ENCODE data around the gene MIX23.

DNA sequence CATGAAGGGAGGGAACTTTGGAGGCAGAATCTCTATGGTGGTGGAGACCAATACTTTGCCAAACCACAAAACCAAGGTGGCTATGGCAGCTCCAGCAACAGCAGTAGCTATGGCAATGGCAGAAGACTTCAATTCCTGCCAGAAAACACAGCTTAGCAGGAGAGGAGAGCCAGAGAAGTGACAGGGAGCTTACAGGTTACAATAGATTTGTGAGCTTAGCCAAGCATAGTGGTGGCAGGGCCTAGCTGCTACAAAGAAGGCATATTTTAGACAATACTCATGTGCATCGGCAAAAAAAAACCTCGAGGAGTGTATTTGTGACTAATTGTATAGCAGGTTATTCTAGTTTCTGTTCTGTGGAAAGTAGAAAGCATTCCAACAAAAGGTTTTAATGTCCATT, 64.4 kb downstream of the MIX23 start:
- TF ChIP-seq, protein P1, sequence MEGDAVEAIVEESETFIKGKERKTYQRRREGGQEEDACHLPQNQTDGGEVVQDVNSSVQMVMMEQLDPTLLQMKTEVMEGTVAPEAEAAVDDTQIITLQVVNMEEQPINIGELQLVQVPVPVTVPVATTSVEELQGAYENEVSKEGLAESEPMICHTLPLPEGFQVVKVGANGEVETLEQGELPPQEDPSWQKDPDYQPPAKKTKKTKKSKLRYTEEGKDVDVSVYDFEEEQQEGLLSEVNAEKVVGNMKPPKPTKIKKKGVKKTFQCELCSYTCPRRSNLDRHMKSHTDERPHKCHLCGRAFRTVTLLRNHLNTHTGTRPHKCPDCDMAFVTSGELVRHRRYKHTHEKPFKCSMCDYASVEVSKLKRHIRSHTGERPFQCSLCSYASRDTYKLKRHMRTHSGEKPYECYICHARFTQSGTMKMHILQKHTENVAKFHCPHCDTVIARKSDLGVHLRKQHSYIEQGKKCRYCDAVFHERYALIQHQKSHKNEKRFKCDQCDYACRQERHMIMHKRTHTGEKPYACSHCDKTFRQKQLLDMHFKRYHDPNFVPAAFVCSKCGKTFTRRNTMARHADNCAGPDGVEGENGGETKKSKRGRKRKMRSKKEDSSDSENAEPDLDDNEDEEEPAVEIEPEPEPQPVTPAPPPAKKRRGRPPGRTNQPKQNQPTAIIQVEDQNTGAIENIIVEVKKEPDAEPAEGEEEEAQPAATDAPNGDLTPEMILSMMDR (IDR thresholded peaks at IDR 0.05), result no peak
- TF ChIP-seq FOXJ3 (CRISPR knock-in tag; IDR thresholded peaks at IDR 0.05) (no peak), GATA2 (CRISPR knock-in tag; IDR thresholded peaks at IDR 0.05) (no peak), MAX (IDR thresholded peaks at IDR 0.05; ENCODE audit: low read depth) (no peak)

Data from SK-N-SH (cell line).